Measurements from ENCODE around the gene BOD1L1.

BOD1L1 gene

GRCh38 chr4:13537011-13537831, 90.3 kb downstream of the BOD1L1 start:
- H3K4me1 Mint-ChIP-seq (ENCODE audit: low read depth): peaks cover 46% of the 10 kb centered on the region
- intact Hi-C loops (cut with micrococcal nuclease): no loop called here
- no peaks in the 10 kb centered on the region for H3K9me3 Mint-ChIP-seq
- H3K4me3 Mint-ChIP-seq: no peak overlapping the region
- peaks cover 99% of the 10 kb centered on the region for H3K27me3 Mint-ChIP-seq
- no peak overlapping the region for H3K27ac Mint-ChIP-seq
- no peaks in the 10 kb centered on the region for H3K36me3 Mint-ChIP-seq (ENCODE audit: low read depth)

GRCh38 chr4:13536607-13537006, 90.9 kb downstream of the BOD1L1 start:
- peaks cover 43% of the 10 kb centered on the region for H3K4me1 Mint-ChIP-seq (ENCODE audit: low read depth)
- H3K9me3 Mint-ChIP-seq: no peaks in the 10 kb centered on the region
- no peaks in the 10 kb centered on the region for H3K36me3 Mint-ChIP-seq (ENCODE audit: low read depth)
- H3K27ac Mint-ChIP-seq: no peak overlapping the region
- H3K27me3 Mint-ChIP-seq: peaks cover 97% of the 10 kb centered on the region
- H3K4me3 Mint-ChIP-seq: no peak overlapping the region
- intact Hi-C loops (cut with micrococcal nuclease): no loop called here

- no peak overlapping the region for H3K4me3 Mint-ChIP-seq
- intact Hi-C loops (cut with micrococcal nuclease): no loop called here
- H3K36me3 Mint-ChIP-seq (ENCODE audit: low read depth): no peaks in the 10 kb centered on the region
- no peaks in the 10 kb centered on the region for H3K9me3 Mint-ChIP-seq
- no peak overlapping the region for H3K27ac Mint-ChIP-seq
- peaks cover 97% of the 10 kb centered on the region for H3K27me3 Mint-ChIP-seq
- H3K4me1 Mint-ChIP-seq (ENCODE audit: low read depth): peaks cover 45% of the 10 kb centered on the region
Measured at GRCh38 chr4:13535708-13536361, 91.7 kb downstream of the BOD1L1 start.

GRCh38 chr4:13535118-13535517, 92.4 kb downstream of the BOD1L1 start:
- H3K27me3 Mint-ChIP-seq: peaks cover 97% of the 10 kb centered on the region
- H3K4me3 Mint-ChIP-seq: no peak overlapping the region
- H3K9me3 Mint-ChIP-seq: no peaks in the 10 kb centered on the region
- no peak overlapping the region for H3K27ac Mint-ChIP-seq
- peaks cover 47% of the 10 kb centered on the region for H3K4me1 Mint-ChIP-seq (ENCODE audit: low read depth)
- intact Hi-C loops (cut with micrococcal nuclease): no loop called here
- H3K36me3 Mint-ChIP-seq (ENCODE audit: low read depth): no peaks in the 10 kb centered on the region

- no peak overlapping the region for H3K27ac Mint-ChIP-seq
- no peaks in the 10 kb centered on the region for H3K9me3 Mint-ChIP-seq
- H3K27me3 Mint-ChIP-seq: peaks cover 97% of the 10 kb centered on the region
- intact Hi-C loops (cut with micrococcal nuclease): no loop called here
- no peaks in the 10 kb centered on the region for H3K36me3 Mint-ChIP-seq (ENCODE audit: low read depth)
- no peak overlapping the region for H3K4me3 Mint-ChIP-seq
- H3K4me1 Mint-ChIP-seq (ENCODE audit: low read depth): peaks cover 49% of the 10 kb centered on the region
Measured at GRCh38 chr4:13534344-13535063, 93.0 kb downstream of the BOD1L1 start.

GRCh38 chr4:13533670-13534343, 93.7 kb downstream of the BOD1L1 start:
- Mint-ChIP-seq H3K27ac (no peak overlapping the region), H3K4me1 (ENCODE audit: low read depth) (peaks cover 50% of the 10 kb centered on the region), H3K36me3 (ENCODE audit: low read depth) (no peaks in the 10 kb centered on the region), H3K9me3 (no peaks in the 10 kb centered on the region), H3K4me3 (no peak overlapping the region), H3K27me3 (peaks cover 98% of the 10 kb centered on the region)
- intact Hi-C loops (cut with micrococcal nuclease): no loop called here

GRCh38 chr4:13531625-13531998, 95.9 kb downstream of the BOD1L1 start:
- intact Hi-C loops (cut with micrococcal nuclease): no loop called here
- peaks cover 62% of the 10 kb centered on the region for H3K4me1 Mint-ChIP-seq (ENCODE audit: low read depth)
- no peaks in the 10 kb centered on the region for H3K9me3 Mint-ChIP-seq
- H3K36me3 Mint-ChIP-seq (ENCODE audit: low read depth): no peaks in the 10 kb centered on the region
- no peak overlapping the region for H3K27ac Mint-ChIP-seq
- no peak overlapping the region for H3K4me3 Mint-ChIP-seq
- peaks cover 98% of the 10 kb centered on the region for H3K27me3 Mint-ChIP-seq

- intact Hi-C loops (cut with micrococcal nuclease): no loop called here
- Mint-ChIP-seq H3K36me3 (ENCODE audit: low read depth) (no peaks in the 10 kb centered on the region), H3K27me3 (peaks cover 98% of the 10 kb centered on the region), H3K4me3 (no peak overlapping the region), H3K27ac (no peak overlapping the region), H3K4me1 (ENCODE audit: low read depth) (peaks cover 60% of the 10 kb centered on the region), H3K9me3 (no peaks in the 10 kb centered on the region)
Measured at GRCh38 chr4:13530823-13531624, 96.5 kb downstream of the BOD1L1 start.

- Mint-ChIP-seq H3K27me3 (peaks cover 98% of the 10 kb centered on the region), H3K27ac (no peak overlapping the region), H3K4me1 (ENCODE audit: low read depth) (peaks cover 53% of the 10 kb centered on the region), H3K4me3 (no peak overlapping the region), H3K9me3 (peaks cover 5% of the 10 kb centered on the region), H3K36me3 (ENCODE audit: low read depth) (no peaks in the 10 kb centered on the region)
- intact Hi-C loops (cut with micrococcal nuclease): no loop called here
Measured at GRCh38 chr4:13529128-13529919, 98.2 kb downstream of the BOD1L1 start.

- Mint-ChIP-seq H3K27me3 (peaks cover 98% of the 10 kb centered on the region), H3K4me1 (ENCODE audit: low read depth) (peaks cover 49% of the 10 kb centered on the region), H3K4me3 (no peak overlapping the region), H3K36me3 (ENCODE audit: low read depth) (no peaks in the 10 kb centered on the region), H3K27ac (no peak overlapping the region), H3K9me3 (peaks cover 10% of the 10 kb centered on the region)
- intact Hi-C loops (cut with micrococcal nuclease): no loop called here
Measured at GRCh38 chr4:13528821-13529127, 98.8 kb downstream of the BOD1L1 start.

GRCh38 chr4:13527981-13528820, 99.3 kb downstream of the BOD1L1 start:
- Mint-ChIP-seq H3K27ac (no peak overlapping the region), H3K36me3 (ENCODE audit: low read depth) (no peaks in the 10 kb centered on the region), H3K27me3 (peaks cover 97% of the 10 kb centered on the region), H3K9me3 (peaks cover 10% of the 10 kb centered on the region), H3K4me3 (no peak overlapping the region), H3K4me1 (ENCODE audit: low read depth) (peaks cover 50% of the 10 kb centered on the region)
- intact Hi-C loops (cut with micrococcal nuclease): no loop called here
